ENCODE measurements around the gene ADAM20.
A peak's percentile ranks its signal among the peaks of the same experiment; 100 is the strongest.
"Not testable (repeated sequence)": the region's sequence is repeated elsewhere in the genome, so short reads cannot be mapped to it uniquely, and the experiment has no call there.

Gene ADAM20

GRCh38 chr14:70534904-70535303 lies at the start of gene ADAM20:
ADAM20 (minus strand) TSS chr14:70535004; CDS start chr14:70524757, 10,247 bp downstream.
- DNase-seq: no peak

- peak; percentile 12 for DNase-seq
Observed at GRCh38 chr14:70576891-70577290, 42.1 kb upstream of the ADAM20 start.

GRCh38 chr14:70573050-70573449 lies 38.2 kb upstream of the ADAM20 start:
- no peak for DNase-seq

GRCh38 chr14:70571139-70571538 lies 36.3 kb upstream of the ADAM20 start:
- DNase-seq: no peak

DNA sequence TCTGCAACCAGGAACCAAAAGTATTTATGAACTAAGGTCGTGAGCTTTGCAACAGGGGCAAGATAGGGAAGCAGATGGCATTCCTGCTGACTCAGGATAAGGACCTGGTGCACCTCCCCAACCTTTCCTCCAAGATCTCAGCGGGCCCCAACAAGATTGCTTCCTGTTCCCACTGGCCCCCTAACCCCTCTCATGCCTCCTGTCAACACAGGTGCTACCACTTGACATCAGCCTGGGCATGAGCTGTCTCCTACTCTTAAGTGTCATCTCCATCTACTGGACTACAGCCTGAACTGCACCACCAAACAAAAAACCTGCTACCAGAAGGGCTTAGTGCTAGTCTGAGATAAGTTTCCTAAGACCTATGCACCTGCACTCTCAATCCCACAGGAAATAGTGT lies 33.0 kb upstream of the ADAM20 start:
- DNase-seq: peak; percentile 1

DNA sequence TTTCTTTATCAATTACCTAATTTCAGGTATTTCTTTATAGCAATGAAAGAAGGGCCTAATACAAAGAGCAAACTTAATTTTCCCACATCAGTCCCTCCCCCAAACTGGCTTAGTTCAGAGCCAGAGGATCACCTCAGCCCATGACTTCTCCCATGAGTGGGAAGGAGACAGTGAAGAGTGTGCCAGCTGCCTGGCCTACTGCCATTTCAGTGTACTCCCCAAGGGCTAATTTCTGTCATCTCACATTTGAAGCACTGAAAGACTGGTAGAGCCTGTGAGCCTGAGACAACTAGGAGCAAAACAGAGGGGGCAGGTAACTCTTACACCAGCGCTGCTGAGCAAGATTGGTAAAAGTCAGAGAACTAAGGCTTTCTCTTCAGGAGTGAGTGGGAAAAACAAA lies 29.1 kb upstream of the ADAM20 start:
- DNase-seq: no peak

DNA sequence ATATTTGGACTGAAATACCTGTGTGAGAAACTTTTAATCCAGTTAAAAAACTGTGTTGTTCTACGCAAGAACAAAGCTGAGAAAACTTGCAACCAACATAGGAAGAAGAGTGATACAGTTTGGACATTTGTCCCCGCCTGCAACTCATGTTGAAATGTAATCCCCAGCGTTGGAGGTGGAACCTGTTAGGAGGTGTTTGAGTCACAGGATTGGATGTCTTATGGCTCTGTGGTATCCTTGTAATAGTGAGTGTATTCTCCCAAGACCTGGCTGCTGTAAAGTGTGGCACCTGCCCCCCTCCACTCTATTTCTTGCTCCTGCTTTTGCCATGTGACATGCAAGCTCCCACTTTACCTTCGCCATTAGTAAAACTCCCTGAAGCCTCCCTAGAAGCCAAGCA lies 28.6 kb upstream of the ADAM20 start:
- DNase-seq: no peak

DNA sequence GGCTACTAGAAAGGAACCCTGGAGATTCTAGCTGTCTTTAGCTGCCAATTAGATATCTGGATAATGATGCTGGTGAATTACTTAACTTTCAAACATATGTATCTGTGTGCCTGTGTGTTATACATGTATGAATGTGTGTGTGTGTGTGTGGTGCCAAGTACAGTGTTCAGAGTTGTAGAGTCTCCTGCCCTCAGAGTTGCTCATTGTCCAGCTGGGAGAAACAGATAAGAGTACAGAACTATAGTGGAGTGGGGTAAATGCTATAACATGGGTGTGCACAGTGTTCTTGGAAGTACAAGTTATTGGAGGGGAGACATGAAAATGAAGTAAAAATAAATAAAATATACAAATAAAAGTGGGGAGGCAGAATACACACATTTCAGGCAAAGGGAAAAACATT lies 23.6 kb upstream of the ADAM20 start:
- DNase-seq: no peak

- DNase-seq: no peak
Observed at GRCh38 chr14:70555890-70556289, 21.1 kb upstream of the ADAM20 start.

DNA sequence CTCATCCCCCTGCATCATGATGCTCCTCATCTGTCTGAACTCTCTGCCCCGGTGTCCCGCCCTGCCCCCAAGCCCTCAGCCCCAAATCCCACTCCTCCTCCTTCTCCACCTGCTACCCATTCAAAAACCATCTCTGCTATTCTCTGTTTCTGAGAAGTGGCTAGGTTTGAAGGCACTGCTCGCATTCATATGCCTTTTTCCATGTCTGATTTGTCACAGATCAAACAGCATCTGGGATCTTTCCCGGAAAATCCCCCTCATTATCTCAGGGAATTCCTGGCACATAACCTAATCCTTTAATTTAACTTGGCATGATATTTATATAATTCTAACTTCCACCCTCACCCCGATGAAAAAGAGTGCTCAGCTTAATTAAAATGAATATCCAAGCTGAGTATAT lies 3.3 kb upstream of the ADAM20 start:
- DNase-seq: no peak

GRCh38 chr14:70536830-70537229 lies 2.0 kb upstream of the ADAM20 start:
- no peak for DNase-seq

GRCh38 chr14:70530417-70530816 lies 4.4 kb downstream of the ADAM20 start:
- DNase-seq: no peak

- DNase-seq: no peak
Observed at GRCh38 chr14:70527501-70528105, 7.2 kb downstream of the ADAM20 start.

GRCh38 chr14:70525691-70526090 lies 9.1 kb downstream of the ADAM20 start:
- no peak for DNase-seq

GRCh38 chr14:70515811-70516210 lies 19.0 kb downstream of the ADAM20 start:
- DNase-seq: no peak

- DNase-seq: no peak
Observed at GRCh38 chr14:70514168-70515069, 20.4 kb downstream of the ADAM20 start.

- no peak for DNase-seq
Observed at GRCh38 chr14:70498191-70498590, 36.6 kb downstream of the ADAM20 start.

GRCh38 chr14:70489579-70490200 lies 45.1 kb downstream of the ADAM20 start:
- DNase-seq: no peak

- DNase-seq: not testable (repeated sequence)
Observed at GRCh38 chr14:70477356-70478105, 57.3 kb downstream of the ADAM20 start.

DNA sequence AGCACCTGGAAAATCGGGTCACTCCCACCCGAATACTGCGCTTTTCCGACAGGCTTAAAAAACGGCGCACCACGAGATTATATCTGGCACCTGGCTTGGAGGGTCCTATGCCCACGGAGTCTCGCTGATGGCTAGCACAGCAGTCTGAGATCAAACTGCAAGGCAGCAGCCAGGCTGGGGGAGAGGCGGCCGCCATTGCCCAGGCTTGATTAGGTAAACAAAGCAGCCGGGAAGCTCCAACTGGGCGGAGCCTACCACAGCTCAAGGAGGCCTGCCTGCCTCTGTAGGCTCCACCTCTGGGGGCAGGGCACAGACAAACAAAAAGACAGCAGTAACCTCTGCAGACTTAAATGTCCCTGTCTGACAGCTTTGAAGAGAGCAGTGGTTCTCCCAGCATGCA lies 59.3 kb downstream of the ADAM20 start:
- not testable (repeated sequence) for DNase-seq

GRCh38 chr14:70473825-70474224 lies 61.0 kb downstream of the ADAM20 start:
- no peak for DNase-seq

Data from inflammatory macrophage treated with lipopolysaccharide for 4 hours (primary cell).